HG03196 (cell line): Measurements from ENCODE around the gene VSIR.

Source experiments
- ATAC-seq: cut with Tn5 transposase; IDR thresholded peaks from one replicate; pipeline ENCODE4 v1.9.1; 2021; ENCODE audit not compliant: unreplicated experiment

The VSIR gene

GRCh38 chr10:71749396-71749795 lies 23.9 kb downstream of the VSIR start:
- no peak for ATAC-seq

- ATAC-seq: no peak
Observed at GRCh38 chr10:71748671-71749191, 24.6 kb downstream of the VSIR start.

GRCh38 chr10:71747551-71748523 lies 25.5 kb downstream of the VSIR start:
- no peak for ATAC-seq

GRCh38 chr10:71747039-71747531 lies 26.2 kb downstream of the VSIR start:
- ATAC-seq: no peak

GRCh38 chr10:71746344-71747037 lies 26.8 kb downstream of the VSIR start:
- no peak for ATAC-seq

GRCh38 chr10:71745664-71746250 lies 27.6 kb downstream of the VSIR start:
- no peak for ATAC-seq

DNA sequence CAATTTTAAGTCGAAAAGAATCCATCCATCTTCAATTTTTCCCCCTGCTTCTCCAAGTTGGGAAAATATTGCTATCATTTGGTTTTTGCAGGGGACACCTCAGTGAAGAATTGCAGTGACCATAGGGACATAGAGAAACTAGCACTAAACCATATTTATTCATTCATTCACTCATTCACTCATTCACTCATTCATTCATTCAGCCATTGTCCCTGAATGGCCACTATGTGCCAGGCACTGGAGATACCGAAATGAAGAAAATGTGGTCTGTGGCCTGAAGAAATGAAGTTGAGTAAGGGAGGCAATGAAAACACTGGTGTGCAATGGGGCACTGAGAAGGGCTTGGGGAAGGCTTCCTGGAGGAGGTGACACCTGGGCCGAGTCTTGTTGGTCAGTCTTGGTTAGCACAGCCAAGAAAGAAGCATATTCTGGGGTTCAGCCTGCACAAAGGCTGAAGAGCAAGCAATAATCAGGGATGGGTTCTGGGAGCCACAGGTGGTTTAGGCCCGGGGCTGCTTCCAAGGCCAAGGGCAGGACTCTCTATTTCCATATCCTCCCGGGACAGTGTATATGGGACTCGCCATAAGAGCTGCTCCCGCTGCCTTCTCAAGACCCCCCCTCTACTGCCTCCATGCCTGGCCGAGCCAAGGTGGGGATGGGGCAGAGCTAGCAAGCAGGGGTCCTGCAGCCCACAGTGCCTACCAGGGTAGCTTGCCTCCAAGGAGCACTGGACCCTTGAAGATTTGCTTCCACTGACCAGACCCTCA lies 28.2 kb downstream of the VSIR start:
- ATAC-seq: no peak

DNA sequence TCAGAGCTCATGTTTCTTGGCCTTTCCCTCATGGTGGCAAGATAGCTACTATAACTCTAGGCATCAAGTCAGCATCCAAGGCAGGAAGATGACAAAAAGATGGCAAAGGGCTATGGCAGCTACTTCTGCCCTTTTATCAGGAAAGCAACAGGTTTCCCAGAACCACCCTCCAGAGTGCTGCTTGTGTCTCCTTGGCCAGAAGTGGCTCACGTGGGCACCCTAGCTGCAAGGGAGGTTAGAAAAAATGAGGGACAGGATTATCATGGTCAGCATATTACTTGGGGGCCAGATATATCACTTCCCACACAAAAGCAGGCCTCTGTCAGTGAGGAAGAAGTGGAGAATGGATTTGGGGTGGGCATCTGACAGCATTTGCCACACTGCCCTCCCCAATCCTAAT lies 29.5 kb downstream of the VSIR start:
- no peak for ATAC-seq

- no peak for ATAC-seq
Observed at GRCh38 chr10:71743089-71743838, 30.1 kb downstream of the VSIR start.

- no peak for ATAC-seq
Observed at GRCh38 chr10:71742301-71743088, 30.8 kb downstream of the VSIR start.

DNA sequence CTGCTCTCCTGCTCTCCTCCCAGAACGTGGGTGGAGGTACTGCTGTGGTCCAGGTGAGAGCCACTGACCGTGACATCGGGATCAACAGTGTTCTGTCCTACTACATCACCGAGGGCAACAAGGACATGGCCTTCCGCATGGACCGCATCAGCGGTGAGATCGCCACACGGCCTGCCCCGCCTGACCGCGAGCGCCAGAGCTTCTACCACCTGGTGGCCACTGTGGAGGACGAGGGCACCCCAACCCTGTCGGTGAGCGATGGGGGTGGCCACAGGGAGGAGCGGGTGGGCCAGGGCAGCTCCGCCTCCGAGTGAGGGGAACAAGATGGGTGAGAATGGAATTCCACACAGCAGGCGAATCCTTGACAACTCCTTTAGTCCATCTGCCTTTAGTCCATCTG lies 31.6 kb downstream of the VSIR start:
- no peak for ATAC-seq

DNA sequence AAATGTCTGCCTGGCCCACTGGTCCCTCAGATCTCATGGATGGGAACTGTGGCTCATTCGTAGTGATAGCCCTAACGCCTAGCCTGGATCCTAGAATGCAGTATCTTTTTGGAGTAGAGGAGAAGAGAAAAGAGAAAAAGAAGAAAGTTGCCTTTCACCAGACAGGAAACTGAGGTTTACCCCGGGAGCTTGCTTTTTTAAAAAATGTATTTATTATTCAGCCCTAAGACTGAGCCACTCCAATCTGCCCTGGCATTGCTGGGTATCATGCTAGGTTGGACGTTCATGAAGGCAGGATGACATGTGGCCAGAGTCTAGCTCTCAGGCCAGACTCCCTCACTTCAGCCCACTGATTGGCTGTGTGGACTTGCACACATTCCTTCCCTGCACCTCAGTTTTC lies 32.3 kb downstream of the VSIR start:
- no peak for ATAC-seq

DNA sequence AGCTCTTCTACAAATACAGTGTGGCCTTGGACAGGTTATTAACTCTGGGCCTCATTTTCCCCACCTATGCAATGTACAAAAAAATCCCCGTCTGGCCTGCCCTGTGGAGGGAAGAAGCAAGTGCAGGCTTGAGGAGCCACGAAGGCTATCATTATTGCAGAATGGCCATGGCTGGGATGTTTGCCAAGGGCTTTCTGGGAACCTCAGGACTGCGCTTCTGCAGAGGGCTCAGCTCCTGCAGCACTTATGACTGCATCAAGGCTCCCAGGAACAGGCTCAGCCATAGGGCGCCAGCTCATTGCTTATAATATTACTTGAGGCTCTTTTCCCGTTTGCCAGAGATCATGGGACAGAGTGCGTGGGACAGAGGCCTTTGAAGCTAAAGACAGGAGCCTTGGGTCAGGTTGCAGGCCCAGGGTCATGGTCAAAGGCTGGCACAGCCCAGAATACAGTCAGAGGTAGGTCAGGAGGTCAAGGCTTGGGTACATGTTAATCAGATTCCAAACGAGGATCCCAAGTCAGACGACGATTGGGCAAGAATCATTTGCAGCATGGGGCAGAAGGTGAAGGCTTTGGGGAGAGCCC lies 33.2 kb downstream of the VSIR start:
- ATAC-seq: no peak

GRCh38 chr10:71739358-71739900 lies 33.9 kb downstream of the VSIR start:
- ATAC-seq: no peak

DNA sequence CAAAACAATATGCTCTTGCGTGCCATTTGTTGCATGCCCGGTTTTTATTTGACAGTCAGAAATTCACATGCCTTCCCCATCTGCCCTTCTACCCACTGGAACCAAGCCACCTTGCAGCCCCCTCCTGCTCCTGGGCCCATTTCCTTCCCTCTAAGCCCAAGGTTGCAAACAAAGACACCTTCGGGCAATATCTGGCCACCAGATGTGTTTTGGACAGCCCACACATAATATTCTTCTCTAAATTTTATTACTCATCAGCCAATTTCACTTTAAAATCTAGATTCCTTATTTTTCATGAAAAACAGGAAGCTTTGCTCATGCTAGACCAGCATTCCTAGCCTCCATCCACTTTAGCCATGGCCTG lies 35.5 kb downstream of the VSIR start:
- no peak for ATAC-seq

DNA sequence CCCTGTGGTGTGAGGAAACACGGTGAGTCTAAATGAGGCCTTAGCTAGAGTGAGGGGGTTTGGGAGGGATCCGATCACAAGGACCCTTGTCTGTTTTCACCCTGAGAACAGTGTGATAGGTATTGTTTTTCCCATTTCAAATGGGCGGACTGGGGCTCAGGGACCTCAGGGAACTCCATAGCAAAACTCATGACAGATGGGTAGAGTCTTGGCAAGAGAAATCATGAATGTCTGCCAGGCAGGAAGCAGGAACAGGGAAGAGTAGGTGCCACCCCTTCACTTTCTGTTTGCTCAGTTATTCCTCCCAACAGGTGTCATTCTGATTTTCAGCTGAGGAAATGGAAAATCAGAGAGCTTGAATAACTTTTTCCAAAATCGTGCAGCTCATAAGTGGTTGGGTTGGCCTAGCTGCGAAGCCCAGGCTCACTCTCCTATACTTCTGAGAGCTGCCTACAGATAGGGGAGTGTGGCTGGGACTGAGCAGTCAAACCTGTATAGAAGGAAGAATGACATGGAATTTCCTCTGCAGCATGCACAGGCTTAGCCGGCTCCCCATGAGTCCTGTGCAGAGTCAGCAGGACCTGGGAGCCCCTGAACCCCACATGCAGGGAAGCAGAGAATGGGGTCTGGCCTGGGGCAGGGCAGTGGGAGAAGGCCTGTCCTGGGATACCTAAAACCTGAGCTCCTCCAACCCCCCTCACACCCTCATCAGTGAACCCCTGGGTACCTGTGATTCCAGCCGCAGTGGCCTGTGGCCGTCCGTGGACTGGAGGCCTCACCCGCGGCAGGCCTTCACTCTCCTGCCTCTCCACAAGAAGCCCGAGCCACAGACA lies 36.1 kb downstream of the VSIR start:
- no peak for ATAC-seq

GRCh38 chr10:71736570-71736952 lies 36.8 kb downstream of the VSIR start:
- ATAC-seq: no peak
